ENCODE results near the gene ZDHHC3.
"Not testable (repeated sequence)": the region's sequence is repeated elsewhere in the genome, so short reads cannot be mapped to it uniquely, and the experiment has no call there.

Gene ZDHHC3

GRCh38 chr3:44995142-44995770 lies 19.3 kb upstream of the ZDHHC3 start:
- DNase-seq = no peak

GRCh38 chr3:44993471-44994205 lies 17.7 kb upstream of the ZDHHC3 start:
- DNase-seq = no peak

- no peak for DNase-seq
These were observed 16.8 kb upstream of the ZDHHC3 start for GRCh38 chr3:44992555-44993470.

- DNase-seq = no peak
These were observed 15.4 kb upstream of the ZDHHC3 start for GRCh38 chr3:44991326-44991725.

GRCh38 chr3:44989636-44990373 lies 13.8 kb upstream of the ZDHHC3 start:
- DNase-seq = no peak

- DNase-seq = no peak
These were observed 13.2 kb upstream of the ZDHHC3 start for GRCh38 chr3:44989141-44989540.

GRCh38 chr3:44988073-44988472 lies 12.1 kb upstream of the ZDHHC3 start:
- DNase-seq = no peak

GRCh38 chr3:44987332-44987731 lies 11.4 kb upstream of the ZDHHC3 start:
- no peak for DNase-seq

- not testable (repeated sequence) for DNase-seq
These were observed 10.4 kb upstream of the ZDHHC3 start for GRCh38 chr3:44986330-44986729.

GRCh38 chr3:44984335-44984734 lies 8.4 kb upstream of the ZDHHC3 start:
- no peak for DNase-seq

GRCh38 chr3:44983484-44983941 lies 7.5 kb upstream of the ZDHHC3 start:
- DNase-seq = no peak

- DNase-seq = no peak
These were observed 6.8 kb upstream of the ZDHHC3 start for GRCh38 chr3:44982817-44983216.

- no peak for DNase-seq
These were observed 5.8 kb upstream of the ZDHHC3 start for GRCh38 chr3:44981751-44982150.

GRCh38 chr3:44981220-44981619 lies 5.2 kb upstream of the ZDHHC3 start:
- no peak for DNase-seq

GRCh38 chr3:44974416-44974815 lies 1.6 kb downstream of the ZDHHC3 start:
- no peak for DNase-seq

GRCh38 chr3:44970926-44971490 lies 5.0 kb downstream of the ZDHHC3 start:
- no peak for DNase-seq

- DNase-seq = no peak
These were observed 6.2 kb downstream of the ZDHHC3 start for GRCh38 chr3:44969828-44970179.

GRCh38 chr3:44969154-44969827 lies 6.7 kb downstream of the ZDHHC3 start:
- no peak for DNase-seq

GRCh38 chr3:44968447-44968858 lies 7.5 kb downstream of the ZDHHC3 start:
- DNase-seq = no peak

- no peak for DNase-seq
These were observed 9.1 kb downstream of the ZDHHC3 start for GRCh38 chr3:44966795-44967278.

- DNase-seq = no peak
These were observed 10.8 kb downstream of the ZDHHC3 start for GRCh38 chr3:44965165-44965564.

Data from NCI-H510A treated with DMSO at 0.1 percent for 48 hours (cell line).